ENCODE results near the gene PSMB8. TPM values are rescaled to one million over a fixed set of nuclear protein-coding genes. Genes with fewer than 3 reads are reported as not detected.
A peak's percentile ranks its signal among the peaks of the same experiment; 100 is the strongest.

The PSMB8 gene
- total RNA-seq, 1 donor from 2014 or later, result not detected

GRCh38 chr6:32799740-32800139 is 44.1 kb downstream of the PSMB8 start:
- Mint-ChIP-seq H3K4me1 (ENCODE audit: low read depth, unreplicated experiment) (peaks cover 3% of the 10 kb centered on the region), H3K4me3 (ENCODE audit: unreplicated experiment) (no peak overlapping the region), H3K36me3 (ENCODE audit: unreplicated experiment) (peaks cover 10% of the 10 kb centered on the region), H3K9me3 (ENCODE audit: unreplicated experiment) (peaks cover 5% of the 10 kb centered on the region), H3K27me3 (ENCODE audit: unreplicated experiment) (no peaks in the 10 kb centered on the region), H3K27ac (ENCODE audit: unreplicated experiment) (no peak overlapping the region)
- TF ChIP-seq, protein P1, sequence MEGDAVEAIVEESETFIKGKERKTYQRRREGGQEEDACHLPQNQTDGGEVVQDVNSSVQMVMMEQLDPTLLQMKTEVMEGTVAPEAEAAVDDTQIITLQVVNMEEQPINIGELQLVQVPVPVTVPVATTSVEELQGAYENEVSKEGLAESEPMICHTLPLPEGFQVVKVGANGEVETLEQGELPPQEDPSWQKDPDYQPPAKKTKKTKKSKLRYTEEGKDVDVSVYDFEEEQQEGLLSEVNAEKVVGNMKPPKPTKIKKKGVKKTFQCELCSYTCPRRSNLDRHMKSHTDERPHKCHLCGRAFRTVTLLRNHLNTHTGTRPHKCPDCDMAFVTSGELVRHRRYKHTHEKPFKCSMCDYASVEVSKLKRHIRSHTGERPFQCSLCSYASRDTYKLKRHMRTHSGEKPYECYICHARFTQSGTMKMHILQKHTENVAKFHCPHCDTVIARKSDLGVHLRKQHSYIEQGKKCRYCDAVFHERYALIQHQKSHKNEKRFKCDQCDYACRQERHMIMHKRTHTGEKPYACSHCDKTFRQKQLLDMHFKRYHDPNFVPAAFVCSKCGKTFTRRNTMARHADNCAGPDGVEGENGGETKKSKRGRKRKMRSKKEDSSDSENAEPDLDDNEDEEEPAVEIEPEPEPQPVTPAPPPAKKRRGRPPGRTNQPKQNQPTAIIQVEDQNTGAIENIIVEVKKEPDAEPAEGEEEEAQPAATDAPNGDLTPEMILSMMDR (IDR thresholded peaks at IDR 0.05; ENCODE audit: partially characterized antibody, unreplicated experiment), result no peak
- no peak for DNase-seq

- H3K27ac Mint-ChIP-seq (ENCODE audit: unreplicated experiment), result no peak overlapping the region
- H3K9me3 Mint-ChIP-seq (ENCODE audit: unreplicated experiment), result peaks cover 5% of the 10 kb centered on the region
- peaks cover 10% of the 10 kb centered on the region for H3K36me3 Mint-ChIP-seq (ENCODE audit: unreplicated experiment)
- H3K4me1 Mint-ChIP-seq (ENCODE audit: low read depth, unreplicated experiment), result peaks cover 3% of the 10 kb centered on the region
- TF ChIP-seq, protein P1 (IDR thresholded peaks at IDR 0.05; ENCODE audit: partially characterized antibody, unreplicated experiment), result no peak
- H3K4me3 Mint-ChIP-seq (ENCODE audit: unreplicated experiment), result no peak overlapping the region
- H3K27me3 Mint-ChIP-seq (ENCODE audit: unreplicated experiment), result no peaks in the 10 kb centered on the region
- no peak for DNase-seq
These were observed 44.7 kb downstream of the PSMB8 start for GRCh38 chr6:32799168-32799567.

DNA sequence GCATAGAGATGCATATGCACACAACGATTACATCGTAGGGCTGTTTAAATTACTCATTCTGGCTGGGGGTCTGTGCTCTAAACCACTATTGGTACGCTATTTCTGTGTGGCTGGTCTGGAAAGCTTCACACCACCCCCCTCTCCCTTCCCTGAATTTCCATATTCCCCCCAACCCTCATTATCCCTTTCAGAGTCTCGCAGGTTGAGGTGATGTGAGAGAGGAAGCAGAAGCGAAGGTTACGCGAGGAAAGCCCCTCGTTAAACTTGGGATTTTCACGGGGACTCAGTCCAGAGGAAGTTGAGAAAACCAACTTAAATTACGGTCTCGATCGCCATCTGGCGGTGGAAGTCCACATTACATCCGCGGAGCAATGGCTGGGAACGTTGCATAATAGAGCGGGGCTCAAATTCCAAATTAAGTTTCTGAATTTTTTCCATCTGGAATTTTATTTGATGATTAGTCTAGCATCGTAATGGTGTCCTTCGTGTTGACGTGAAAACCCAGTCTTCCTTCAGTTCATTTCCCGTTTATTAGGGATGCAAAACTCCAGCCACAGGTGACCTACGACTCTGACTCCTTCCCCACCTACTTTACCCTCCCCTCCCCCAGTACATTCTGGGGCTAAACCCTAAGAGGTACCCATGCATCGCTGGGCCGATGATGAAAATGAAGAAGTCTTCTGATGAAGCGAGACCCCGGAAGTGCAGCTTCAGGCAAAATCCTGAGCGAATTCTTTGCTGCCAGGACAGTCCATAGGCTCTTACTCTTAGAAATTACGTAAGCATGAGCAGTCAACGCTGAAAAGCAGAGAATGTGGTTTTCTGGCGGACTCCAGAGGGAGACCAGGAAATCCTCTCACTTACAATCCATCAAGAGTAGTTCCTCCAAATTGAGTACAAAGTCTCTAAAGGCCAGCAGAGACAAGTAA is 46.7 kb downstream of the PSMB8 start:
- Mint-ChIP-seq H3K9me3 (ENCODE audit: unreplicated experiment) (peaks cover 5% of the 10 kb centered on the region), H3K27ac (ENCODE audit: unreplicated experiment) (no peak overlapping the region), H3K27me3 (ENCODE audit: unreplicated experiment) (no peaks in the 10 kb centered on the region), H3K36me3 (ENCODE audit: unreplicated experiment) (peaks cover 10% of the 10 kb centered on the region), H3K4me1 (ENCODE audit: low read depth, unreplicated experiment) (peaks cover 3% of the 10 kb centered on the region), H3K4me3 (ENCODE audit: unreplicated experiment) (peak overlapping the region; percentile 54)
- TF ChIP-seq, protein P1 (IDR thresholded peaks at IDR 0.05; ENCODE audit: partially characterized antibody, unreplicated experiment), result peak; percentile 92
- DNase-seq, result peak; percentile 81

GRCh38 chr6:32794510-32794909 is 49.3 kb downstream of the PSMB8 start:
- H3K4me3 Mint-ChIP-seq (ENCODE audit: unreplicated experiment), result no peak overlapping the region
- DNase-seq, result no peak
- peaks cover 10% of the 10 kb centered on the region for H3K36me3 Mint-ChIP-seq (ENCODE audit: unreplicated experiment)
- TF ChIP-seq, protein P1 (IDR thresholded peaks at IDR 0.05; ENCODE audit: partially characterized antibody, unreplicated experiment), result no peak
- peaks cover 3% of the 10 kb centered on the region for H3K4me1 Mint-ChIP-seq (ENCODE audit: low read depth, unreplicated experiment)
- peaks cover 5% of the 10 kb centered on the region for H3K9me3 Mint-ChIP-seq (ENCODE audit: unreplicated experiment)
- H3K27ac Mint-ChIP-seq (ENCODE audit: unreplicated experiment), result no peak overlapping the region
- H3K27me3 Mint-ChIP-seq (ENCODE audit: unreplicated experiment), result no peaks in the 10 kb centered on the region

DNA sequence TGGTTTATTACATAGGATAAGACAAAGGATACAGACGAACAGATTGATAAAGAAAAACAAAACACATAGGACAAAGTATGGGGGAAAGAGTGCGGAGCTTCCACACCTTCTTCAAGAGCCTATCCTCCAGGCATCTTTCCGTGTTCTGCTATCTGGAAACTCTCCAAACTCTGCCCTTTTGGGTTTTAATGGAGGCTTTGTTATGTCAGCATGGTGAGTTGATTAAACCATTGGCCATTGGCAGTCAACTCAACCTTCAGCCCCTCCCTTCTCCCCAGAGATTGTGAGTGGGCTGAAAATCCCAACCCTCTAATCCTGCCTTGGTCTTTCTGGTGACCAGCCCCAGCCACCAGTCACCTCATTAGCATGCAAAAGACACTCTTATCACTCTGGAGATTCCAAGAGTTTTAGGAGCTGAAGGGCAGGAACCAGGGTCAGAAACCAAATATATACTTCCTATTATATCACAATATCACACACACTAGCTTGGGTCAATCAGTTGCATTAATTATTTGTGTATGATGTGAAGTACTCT is 50.9 kb downstream of the PSMB8 start:
- Mint-ChIP-seq H3K4me1 (ENCODE audit: low read depth, unreplicated experiment) (peaks cover 3% of the 10 kb centered on the region), H3K27me3 (ENCODE audit: unreplicated experiment) (no peaks in the 10 kb centered on the region), H3K36me3 (ENCODE audit: unreplicated experiment) (no peaks in the 10 kb centered on the region), H3K27ac (ENCODE audit: unreplicated experiment) (no peak overlapping the region), H3K4me3 (ENCODE audit: unreplicated experiment) (no peak overlapping the region), H3K9me3 (ENCODE audit: unreplicated experiment) (no peaks in the 10 kb centered on the region)
- DNase-seq, result no peak
- TF ChIP-seq, protein P1 (IDR thresholded peaks at IDR 0.05; ENCODE audit: partially characterized antibody, unreplicated experiment), result no peak
